RWPE1 (cell line): ENCODE data around the gene PACC1.

Source experiments
- CTCF ChIA-PET: fragments of 350-600 bp; sonication (Branson Sonifier 250); formaldehyde crosslinking; extraction: SDS; loops from one replicate; lab custom pipeline; 2021; lab: Yijun Ruan, JAX
- POLR2A ChIA-PET: fragments of 400-600 bp; formaldehyde crosslinking; extraction: SDS; loops from one replicate; lab custom pipeline; 2020; ENCODE audit warnings: antibody characterized with exemption; ENCODE audit not compliant: low non-redundant PET; lab: Yijun Ruan, JAX
- DNase-seq: peaks from one replicate; pipeline ENCODE4 v3.0.0; 2012; ENCODE audit warnings: low spot score
- H3K27ac ChIP-seq: fragments of 450-650 bp; 2 replicates; pipeline ENCODE4 v1.5.1; 2017
- TF ChIP-seq, protein P1 (sequence below): fragments of 450-650 bp; conservative IDR thresholded peaks from 2 replicates; pipeline ENCODE4 v1.5.1; 2017; ENCODE audit warnings: low read depth, mild to moderate bottlenecking

Gene PACC1

DNA sequence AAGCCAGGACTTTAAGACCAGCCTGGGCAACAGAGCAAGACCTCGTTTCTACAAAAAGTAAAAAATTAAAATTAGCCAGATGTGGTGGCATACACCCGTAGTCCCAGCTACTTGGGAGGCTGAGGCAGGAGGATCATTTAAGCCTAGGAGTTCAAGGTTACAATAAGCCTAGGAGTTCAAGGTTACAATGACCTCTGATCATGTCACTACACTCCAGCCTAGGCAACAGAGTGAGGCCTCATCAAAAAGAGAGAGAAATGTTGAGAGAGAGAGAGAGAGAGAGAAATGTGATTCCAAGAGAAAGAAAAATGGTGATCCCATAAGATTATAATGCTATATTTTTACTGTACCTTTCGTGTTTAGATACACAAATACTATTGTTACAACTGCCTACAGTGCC is 60.2 kb downstream of the PACC1 start:
- DNase-seq = no peak
- POLR2A ChIA-PET = no interaction called here
- CTCF ChIA-PET = no interaction called here
- H3K27ac ChIP-seq = no peak overlapping the region
- TF ChIP-seq, protein P1, sequence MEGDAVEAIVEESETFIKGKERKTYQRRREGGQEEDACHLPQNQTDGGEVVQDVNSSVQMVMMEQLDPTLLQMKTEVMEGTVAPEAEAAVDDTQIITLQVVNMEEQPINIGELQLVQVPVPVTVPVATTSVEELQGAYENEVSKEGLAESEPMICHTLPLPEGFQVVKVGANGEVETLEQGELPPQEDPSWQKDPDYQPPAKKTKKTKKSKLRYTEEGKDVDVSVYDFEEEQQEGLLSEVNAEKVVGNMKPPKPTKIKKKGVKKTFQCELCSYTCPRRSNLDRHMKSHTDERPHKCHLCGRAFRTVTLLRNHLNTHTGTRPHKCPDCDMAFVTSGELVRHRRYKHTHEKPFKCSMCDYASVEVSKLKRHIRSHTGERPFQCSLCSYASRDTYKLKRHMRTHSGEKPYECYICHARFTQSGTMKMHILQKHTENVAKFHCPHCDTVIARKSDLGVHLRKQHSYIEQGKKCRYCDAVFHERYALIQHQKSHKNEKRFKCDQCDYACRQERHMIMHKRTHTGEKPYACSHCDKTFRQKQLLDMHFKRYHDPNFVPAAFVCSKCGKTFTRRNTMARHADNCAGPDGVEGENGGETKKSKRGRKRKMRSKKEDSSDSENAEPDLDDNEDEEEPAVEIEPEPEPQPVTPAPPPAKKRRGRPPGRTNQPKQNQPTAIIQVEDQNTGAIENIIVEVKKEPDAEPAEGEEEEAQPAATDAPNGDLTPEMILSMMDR = no peak

DNA sequence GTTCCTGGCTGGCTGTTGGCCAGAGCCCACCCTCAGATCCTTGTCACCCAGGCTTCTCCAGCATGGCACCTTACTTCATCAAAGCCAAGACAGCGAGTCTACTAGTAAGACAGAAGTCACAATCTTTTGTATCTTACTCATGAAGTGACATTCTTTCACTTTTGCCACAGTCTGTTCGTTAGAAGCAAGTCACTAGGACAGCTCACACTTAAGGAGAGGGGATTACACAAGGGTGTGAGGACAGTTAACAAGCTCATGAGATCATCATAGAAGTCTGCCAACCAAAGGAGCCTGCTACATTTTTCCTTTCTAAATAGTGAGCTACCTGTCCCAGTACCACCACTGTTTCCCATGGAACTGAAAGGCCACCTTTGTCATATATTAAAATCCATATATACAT is 61.5 kb downstream of the PACC1 start:
- H3K27ac ChIP-seq = no peak overlapping the region
- TF ChIP-seq, protein P1 = no peak
- POLR2A ChIA-PET = no interaction called here
- CTCF ChIA-PET = no interaction called here
- DNase-seq = no peak

DNA sequence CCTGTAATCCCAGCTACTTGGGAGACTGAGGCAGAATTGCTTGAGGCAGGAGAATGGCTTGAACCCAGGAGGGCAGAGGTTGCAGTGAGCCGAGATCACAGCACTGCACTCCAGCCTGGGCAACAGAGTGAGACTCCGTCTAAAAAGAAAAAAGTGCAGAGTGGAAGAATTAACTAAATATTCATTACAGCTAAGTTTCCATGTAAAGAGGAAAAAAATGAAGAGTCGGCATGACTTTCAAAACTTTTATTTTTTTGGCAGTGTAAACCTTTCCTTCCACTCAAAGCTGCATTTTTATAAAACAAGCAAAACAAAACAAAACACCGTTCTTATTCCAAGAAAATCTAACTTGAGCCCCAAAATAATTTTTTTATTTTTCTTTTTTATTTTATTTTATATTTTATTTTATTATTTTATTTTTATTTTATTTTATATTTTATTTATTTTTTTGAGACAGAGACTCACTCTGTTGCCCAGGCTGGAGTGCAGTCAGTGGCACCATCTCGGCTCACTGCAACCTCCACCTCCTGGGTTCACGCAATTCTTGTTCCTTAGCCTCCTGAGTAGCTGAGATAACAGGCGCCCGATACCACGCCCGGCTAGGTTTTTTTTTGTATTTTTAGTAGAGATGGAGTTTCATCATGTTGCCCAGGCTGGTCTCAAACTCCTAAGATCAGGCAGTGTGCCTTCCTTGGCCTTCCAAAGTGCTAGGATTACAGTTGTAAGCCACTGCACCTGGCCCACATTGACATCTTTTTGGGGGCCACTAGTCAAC is 62.9 kb downstream of the PACC1 start:
- POLR2A ChIA-PET = no interaction called here
- CTCF ChIA-PET = interaction anchor here (0.6 kb wide), 2 partner anchors 285 to 823 kb away, joined by 4 to 5 read pairs; no protein-coding TSS in a partner anchor
- TF ChIP-seq, protein P1 = no peak
- no peak overlapping the region for H3K27ac ChIP-seq
- no peak for DNase-seq

DNA sequence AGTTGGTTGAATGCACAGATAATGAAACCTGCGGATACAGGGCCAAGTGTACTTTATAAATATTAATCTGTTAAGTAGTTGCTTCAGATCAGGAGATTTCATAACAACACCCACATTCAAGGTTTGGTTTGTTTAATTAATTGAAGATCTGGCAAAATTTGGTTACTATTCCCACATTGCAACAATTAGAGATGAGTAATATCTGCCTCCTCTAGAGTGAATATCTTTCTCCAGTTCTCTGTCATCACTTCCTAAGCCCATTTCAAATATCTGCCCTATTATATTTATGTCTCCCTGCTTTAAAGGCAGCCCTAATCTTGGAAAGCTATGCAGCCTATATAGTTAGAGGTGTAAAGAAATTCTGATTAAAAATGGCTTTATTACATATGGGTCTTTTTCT is 68.1 kb downstream of the PACC1 start:
- no peak for DNase-seq
- H3K27ac ChIP-seq = no peak overlapping the region
- POLR2A ChIA-PET = no interaction called here
- CTCF ChIA-PET = no interaction called here
- TF ChIP-seq, protein P1 = no peak

DNA sequence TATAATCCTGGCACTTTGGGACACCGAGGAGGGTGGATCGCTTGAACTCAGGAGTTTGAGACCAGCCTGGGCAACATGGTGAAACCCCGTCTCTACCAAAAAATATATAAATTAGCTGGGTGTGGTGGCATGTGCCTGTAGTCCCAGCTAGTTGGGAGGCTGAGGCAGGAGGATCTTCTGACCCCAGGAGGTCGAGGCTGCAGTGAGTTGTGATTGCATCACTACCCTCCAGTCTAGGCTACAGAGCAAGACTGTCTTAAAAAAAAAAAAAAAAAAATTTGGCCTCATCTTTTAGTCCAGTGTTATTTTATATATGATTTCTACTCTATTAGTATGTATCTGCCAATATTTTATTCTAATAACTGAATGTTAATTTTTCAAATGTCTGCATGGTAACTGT is 69.8 kb downstream of the PACC1 start:
- ChIA-PET CTCF (interaction anchor here (0.6 kb wide), 1 partner anchor 133 kb away, joined by 3 read pairs; no protein-coding TSS in a partner anchor), POLR2A (no interaction called here)
- no peak for DNase-seq
- TF ChIP-seq, protein P1 = no peak
- H3K27ac ChIP-seq = no peak overlapping the region

DNA sequence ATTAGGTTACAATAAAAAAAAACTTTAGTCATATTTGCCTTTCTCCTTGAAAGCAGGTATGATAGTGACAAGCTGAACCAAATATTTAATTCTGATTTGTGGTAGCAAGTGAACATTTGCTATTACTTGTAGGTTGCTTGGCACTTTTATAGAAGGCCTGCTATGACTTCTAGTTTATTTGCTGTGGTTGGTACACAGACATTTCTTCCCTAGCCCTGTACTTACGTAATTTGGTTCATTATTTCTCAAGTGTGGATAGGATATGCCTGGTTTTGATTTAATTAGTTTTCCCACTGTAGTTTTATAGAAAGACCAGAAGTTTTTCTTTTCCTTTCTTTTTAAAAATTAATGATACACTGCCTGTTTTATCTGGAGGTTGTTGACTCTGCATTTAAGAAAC is 73.6 kb downstream of the PACC1 start:
- H3K27ac ChIP-seq = no peak overlapping the region
- CTCF ChIA-PET = no interaction called here
- no peak for DNase-seq
- POLR2A ChIA-PET = no interaction called here
- TF ChIP-seq, protein P1 = no peak
